DMS 273 (cell line): ENCODE results near the gene EIF3K.

Source experiments
- DNase-seq: peaks from one replicate; lab custom pipeline; 2025; ENCODE audit not compliant: unreplicated experiment; lab: John Stamatoyannopoulos, UW

The EIF3K gene

DNA sequence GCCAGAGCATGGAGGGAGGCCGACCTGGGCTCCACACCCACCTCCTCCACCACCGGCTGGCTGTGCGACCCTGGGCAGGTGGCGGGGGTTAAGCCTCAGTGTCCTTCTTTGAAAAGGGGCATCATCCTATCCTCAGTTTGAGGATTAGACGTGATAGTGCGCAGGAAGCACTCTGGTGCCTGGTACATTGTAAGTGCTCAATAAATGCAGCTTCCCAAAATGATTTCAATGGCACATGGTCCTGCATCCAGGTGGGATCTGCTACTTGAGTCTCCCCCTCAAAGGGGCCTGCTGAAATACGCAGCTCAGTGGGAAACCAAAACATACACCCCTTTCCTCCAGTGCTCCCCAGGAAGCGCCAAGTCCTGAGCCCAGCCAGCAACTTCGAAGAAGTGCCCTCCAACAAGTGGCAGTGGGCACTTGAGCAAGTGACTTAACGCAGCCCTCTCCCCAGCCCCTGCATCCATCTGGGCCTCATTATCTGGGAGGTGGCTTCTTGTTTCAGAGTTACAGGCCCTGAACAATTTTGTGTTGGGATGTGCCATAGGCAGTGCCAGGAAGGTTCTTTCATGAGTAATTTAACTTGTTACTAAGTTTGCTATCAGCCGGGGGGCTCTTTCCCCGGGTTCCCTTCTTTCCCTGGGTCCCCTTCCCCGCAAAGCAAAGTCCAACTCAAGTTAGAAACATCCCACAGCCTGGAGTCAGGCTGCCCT is 46.4 kb downstream of the EIF3K start:
- DNase-seq: peak; percentile 30

DNA sequence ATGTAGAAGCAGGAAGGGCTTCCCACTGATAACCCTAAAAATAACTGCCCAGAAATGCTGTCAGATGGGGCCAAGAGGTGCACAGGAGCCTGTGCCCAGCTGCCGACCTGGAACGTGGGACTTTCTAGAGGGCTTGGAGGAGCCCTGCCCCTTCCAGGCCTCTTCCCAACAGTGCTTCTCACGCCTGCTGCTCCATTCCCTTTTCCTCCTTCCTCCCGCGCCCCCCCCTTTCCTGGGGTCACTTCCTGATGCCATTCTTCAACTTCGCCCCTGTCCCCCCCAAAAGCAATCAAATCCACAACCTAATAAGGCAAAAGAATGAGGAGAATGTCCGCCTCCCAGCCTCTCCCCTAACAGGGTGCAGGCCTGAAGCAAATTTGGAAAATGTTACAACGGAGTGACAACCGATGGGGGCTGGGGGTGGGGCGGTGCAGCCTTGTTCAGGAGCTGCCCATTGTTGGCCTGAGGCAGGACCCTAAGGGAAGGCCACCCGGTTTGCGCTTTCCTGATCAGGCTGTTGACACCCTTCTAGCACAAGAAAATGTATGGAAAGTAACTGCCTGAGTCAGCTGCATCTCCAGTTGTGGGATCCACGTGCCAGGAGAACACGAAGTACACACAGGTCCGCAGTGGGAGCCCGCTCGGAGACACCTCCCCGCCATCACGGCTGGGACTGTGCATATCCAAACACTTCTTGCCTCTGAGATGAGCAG is 47.1 kb downstream of the EIF3K start:
- DNase-seq: peak; percentile 30

DNA sequence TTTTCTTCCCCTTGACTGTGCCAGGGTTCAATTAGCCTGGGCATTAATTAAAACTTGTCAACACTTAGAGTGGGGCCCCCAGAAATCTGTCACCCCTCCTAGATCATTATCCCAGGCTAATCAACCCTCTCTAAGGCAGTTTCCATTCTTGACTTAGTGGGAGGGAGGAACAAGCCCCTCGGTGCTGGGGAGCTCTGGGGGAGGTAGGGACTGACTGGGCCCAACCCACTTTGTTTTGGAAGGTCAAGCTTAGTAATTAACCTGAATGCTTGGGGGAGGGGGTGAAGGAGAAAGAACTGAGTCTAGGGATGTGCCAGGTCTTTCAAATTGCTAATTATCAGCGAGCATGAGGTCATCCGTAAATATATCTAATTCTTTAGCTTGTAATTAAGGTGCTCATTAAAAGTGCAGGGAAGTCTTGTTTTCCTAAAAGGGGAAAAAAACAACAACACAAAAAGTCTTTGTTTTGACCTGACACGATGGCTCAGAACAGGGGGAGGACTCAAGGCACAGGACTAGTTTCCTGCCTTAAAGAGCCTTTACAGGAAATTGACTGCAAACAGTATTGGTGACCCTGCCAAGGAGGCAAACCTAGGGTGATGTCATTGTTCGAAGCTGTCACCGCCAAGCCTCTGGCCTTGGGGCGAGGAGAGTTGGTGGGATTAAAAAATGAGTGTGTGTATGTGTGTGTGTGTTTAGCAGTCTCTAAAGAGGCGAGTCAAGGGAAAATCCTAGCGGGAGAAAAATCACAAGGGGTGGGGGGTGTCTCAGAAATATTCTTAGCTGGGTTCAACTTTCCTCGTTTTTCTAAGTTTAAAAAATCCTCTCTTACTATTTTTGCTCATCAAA is 47.9 kb downstream of the EIF3K start:
- peak; percentile 49 for DNase-seq

DNA sequence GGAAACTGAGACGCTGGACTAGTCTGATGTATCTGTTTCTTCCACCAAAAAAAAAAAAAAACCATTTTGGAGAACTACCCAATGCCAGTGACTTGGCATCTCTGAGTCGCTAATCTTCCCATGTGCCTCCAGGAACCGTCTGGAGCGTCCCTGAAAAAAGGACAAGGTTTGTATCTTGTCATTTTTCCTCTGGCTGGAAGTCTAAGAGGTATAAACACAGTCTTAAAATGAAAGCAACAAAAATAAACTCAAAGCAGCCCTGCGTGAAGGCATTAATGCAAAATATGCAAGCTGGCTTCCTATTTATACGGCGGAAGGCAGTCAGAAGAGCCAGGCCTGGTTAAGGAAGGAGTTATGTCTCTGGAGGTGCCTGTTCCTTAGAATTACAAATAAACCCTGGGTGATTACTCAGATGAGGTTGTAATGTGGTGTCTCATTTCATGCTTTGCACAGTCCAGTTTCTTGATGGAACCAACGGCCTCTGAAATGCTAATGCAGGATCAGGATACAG is 48.7 kb downstream of the EIF3K start:
- peak; percentile 24 for DNase-seq

DNA sequence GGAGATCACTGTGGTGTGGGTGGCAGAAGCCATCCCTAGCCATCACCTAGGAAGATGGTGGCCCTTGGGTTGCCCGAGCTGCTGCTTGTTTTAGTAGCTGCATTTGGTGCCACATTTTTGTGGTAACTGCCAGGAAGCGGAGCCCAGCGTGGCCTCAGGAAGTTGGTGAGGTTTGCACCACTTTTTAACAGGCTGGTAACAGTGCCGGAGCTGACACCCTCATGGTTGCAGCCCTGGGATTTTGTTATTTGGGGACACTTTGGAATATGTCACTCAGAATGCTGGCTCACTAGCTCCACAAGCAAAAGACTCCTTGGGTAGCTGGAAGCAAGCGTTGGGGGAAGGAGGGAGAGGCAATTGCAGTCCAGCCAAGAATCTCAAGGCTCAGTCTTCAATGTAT is 50.6 kb downstream of the EIF3K start:
- no peak for DNase-seq

DNA sequence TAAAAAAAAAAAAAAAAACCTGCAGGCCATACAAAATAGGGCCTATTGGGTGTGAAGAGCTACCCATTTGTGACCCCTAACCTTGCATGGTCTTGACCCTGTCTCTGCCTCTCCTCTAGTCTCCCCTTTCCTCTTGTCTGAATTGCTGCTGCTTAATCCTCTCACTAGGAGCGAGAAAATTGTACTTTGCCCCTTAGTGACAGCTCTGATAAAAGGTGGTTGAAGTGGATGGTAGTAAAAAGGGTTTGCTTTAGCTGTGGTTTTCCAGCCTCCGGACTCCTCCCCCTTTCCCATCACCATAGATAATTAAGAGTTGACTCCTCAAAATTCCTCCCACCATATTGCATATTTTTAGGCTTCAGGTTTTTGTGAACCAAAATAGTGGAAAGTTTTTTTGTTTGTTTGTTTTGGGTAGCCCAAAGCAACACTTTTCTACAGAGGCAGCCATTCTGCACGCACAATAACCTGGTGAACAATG is 52.0 kb downstream of the EIF3K start:
- no peak for DNase-seq

DNA sequence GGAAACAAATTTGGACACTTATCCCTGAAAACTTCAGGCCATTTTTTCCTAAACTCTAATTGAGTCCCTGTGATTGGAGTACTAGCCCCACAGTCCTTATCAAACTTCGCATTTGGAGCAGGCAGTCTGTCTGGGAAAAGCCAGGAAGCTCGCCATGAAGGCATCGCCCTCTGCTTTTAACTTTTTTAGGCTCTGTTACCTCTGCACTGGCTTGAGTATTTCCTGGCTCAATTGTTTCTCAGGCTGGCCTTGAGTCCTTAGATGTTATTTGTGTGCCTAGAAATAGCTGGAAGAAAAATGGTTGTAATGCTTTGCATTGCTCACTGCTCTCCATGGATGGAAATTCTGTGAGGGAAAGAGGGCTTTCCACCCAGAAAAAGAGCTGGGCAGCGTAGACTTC is 52.7 kb downstream of the EIF3K start:
- DNase-seq: no peak

DNA sequence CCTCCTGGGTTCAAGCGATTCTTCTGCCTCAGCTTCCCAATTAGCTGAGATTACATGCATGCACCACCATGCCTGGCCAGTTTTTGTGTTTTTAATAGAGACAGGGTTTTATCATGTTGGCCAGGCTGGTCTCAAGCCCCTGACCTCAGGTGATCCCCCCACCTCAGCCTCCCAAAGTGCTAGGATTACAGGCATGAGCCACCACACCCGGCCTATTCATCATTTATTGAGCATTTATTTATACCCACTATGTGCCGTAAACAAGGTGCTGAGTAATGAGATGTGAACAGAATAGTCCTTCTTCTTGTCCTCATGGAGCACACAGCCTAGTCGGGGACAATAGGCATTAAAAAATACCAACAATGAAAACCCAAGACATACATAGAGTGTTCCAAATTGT is 54.0 kb downstream of the EIF3K start:
- DNase-seq: no peak

DNA sequence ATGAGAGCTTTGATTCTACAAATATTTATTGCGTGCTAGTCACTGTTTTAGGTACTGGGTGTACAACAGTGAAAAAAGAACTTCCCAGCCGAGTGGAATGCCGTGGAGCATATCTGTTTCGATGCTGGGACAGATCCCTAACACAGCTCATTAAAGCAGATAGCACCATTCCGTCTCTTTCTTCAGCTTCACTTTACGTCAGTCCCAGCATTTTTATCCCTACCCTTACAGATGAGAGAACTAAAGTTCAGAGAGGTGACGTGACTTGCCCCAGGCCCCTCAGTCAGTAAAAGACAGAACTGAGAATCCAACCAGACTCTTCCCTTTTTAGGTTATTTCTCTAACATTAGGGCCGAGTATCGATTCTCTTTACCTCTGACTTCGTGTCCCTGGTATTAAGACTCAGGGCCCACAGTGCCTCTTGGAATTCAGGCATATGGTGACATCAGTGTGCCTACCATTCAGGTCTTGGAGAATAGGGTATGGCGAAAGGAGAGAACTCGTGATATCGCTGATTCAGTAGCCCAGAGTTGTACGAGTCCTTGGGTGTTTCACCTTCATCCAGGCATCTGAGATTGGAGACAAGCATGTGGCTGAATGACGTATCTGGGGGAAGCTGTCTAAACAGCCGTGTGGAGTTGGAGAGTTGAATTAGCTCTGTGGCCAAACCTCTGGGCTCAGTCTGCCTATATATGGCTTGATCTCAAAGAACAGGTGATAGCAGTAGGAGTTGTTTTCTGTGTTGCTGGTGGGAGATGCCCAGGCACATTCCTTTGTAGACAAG is 55.6 kb downstream of the EIF3K start:
- DNase-seq: no peak

DNA sequence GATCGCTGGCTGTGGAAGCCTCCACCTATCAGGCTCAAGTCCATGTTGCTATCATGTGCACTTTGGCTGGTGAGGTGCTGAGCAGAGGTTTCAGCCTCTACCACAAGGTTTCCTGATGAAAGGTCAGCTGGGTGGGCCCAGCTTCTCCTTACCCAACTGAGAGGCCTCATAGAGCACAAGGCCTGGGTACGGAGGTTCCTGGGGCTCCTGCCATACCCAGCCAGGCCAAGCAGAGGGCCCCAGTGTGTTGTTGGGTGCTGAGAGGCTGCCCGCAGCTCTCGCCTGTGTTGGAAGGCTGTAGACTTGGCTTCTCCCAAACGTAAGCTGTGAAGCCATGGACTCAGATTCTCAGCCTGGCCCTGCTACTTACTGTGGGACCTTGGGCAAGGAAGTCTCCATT is 56.6 kb downstream of the EIF3K start:
- no peak for DNase-seq

DNA sequence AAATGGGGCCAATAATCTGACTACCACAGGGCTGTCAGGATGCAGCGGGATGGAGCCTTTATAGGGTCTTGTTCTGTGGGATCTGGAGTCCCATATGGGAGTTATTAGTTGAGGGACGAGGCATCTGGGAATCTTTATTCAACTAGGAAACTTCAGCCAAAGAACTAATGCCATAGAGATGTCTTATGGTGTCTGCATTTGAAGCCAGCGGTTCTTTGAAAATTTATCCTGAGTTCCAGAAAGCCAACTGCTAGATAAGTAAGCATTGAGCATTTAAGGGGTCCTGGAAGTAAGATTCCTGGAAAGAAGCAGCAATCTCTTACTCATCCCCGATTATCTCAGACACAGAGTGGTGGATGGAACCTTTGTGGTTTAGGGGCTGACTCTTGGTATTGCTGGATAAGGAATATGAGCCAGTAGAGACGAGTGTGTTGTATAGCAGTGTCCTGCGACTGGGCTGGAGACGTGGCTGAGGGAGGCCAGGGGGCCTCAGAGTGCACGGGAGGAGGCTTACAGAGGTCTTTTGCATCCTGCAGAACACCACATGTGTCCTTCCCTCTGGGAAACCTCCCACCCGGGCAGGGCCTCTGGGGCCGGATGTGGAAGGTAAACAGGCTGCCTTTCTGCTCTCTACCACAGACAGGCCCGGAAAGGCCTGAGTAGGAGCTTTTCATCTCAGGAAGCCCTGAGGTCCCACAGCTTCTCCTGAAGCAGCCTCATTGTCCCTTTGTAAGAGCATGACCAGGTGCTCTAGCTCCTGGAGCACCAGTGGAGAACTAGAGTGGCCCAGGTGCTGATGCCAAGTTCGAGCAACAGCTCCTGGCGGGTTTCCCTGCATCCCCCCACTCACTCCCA is 57.3 kb downstream of the EIF3K start:
- no peak for DNase-seq

DNA sequence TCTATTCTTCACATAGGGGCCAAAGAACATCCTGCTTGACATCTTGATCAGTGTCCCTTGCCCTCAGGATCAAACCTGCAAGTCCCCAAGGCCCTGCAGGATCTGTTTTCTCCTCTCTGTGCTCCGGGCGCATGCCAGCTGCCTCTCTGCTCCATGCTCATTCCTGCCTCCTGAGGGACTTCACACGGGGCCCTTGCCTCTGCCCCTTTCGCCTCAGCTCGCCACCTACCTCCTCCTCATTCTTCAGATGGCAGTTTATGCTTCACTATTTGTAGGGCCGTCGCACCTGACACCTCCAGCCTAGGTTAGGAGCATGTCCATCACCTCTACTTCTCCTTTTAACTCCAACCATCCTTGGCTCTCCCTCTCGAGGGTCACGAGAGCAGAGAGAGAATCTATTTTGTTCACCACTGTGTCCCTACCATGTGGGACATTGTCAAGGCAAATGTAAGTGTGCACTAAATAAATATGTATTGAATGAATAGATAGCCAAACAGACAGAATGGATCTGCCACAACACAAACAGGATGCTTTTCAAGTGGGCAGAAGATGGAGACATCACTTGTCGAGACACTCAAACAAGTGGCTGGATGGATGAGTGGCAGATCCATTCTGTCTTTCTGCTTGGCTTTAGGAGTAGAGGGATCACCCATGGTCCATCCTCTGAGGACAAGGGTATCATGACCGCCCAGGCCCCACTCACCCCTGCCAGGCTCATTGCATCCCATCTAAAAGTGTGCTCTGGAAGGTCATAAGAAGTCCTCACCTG is 58.1 kb downstream of the EIF3K start:
- DNase-seq: no peak

DNA sequence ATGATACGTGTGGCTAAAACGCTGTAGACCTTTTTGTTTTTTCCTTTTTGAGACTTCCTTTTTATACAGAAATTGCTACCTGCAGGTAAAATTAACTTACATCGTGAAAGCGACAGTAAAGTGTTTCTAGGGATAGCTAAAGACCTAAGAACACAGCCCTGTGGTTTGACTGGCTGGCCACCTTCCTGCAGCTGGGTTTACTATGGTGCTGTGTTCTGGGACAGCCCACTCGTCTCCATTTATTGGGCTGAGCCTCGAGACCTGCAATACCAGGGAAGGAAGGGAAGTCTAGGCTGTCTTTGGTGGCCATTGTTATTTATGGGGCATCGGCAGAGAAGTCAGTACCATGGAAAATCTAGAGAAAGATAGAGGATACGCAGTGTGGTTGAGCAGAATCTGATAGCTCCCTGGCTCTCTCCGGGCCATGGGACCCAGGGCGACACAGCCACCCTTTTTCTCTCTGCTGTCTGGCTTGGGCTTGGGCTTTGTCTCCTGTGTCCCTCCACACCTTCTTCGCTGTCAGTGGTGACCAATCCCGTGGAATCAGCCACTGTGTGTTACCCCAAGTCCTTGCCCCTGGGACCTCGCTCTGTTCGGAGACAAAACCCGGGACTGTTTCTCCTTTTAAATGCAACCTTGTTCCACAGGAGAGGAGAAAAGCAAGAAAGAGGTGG is 59.4 kb downstream of the EIF3K start:
- no peak for DNase-seq

DNA sequence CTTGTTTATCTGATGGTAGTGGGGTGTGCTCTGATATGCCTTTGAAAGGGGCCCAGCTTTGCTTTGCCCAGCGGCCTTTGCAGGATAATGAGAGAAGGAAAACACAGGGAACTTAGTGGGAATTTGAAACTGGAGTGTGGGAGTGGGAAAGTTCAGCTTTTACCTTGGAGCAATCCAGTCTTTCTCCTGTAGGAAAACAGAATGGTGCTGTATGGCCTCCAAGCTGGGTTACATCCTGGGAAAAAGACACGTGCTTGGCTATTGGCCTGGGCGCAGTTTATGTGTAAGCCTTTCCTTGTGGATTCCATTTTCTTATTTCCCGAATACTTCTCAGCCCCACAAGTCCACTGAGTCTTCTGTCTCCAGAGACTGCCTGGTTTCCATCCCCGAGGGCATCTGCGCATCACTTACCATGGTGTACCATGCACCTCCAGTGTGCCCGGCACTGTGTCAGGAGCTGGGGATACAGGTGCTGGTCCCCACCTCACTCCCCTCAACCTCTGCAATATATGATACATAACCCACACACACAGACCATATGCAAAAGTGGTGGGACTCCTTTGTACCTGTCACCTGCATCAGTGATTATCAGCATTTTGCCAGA is 60.0 kb downstream of the EIF3K start:
- DNase-seq: no peak

DNA sequence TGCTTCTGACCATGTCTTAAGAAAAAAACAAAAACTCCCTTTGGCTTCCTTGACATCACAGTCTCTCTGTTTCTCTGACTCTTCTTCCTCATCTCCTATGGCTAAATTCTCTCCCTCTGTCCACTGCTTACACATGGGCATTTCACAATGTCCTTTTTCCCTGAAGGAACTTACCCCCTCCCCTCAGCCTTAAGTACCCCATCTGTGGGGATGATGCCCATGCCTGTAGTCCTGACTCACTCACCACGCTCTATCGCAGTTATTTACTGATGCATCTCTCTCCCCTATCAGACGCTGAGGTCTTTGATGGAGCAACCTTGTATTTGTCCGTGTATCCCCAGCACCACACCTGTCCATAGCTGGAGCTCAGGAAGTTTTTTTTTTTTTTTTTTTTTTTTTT is 60.9 kb downstream of the EIF3K start:
- no peak for DNase-seq

DNA sequence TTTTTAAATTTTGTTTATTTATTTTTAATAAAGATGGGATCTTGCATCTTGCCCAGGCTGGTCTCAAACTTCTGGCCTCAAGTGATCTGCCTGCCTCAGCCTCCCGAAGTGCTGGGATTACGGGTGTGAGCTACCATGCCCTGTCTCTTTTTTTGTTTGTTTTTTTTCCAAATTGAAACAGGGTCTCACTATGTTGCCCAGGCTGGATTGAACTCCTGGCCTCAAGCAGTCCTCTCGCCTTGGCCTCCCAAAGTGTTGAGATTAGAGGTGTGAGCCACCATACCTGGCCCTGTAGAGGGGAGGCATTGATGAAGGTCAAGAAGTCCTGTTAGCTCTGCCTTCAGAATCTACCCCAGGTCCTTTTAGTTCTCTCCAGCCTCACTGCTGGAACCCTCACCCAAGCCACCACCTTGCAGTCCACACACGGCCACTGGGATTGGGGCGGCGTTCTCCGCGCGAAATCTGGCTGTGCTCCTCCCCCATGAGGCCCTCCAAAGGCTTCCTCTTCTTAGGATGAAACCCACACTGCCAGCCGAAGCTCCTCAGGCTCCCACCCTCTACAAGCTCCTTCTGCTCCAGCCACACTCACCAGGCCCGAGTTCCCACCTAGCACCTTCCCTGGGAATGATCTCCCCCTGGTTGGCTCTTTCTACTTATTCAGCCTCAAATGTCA is 63.3 kb downstream of the EIF3K start:
- DNase-seq: no peak

DNA sequence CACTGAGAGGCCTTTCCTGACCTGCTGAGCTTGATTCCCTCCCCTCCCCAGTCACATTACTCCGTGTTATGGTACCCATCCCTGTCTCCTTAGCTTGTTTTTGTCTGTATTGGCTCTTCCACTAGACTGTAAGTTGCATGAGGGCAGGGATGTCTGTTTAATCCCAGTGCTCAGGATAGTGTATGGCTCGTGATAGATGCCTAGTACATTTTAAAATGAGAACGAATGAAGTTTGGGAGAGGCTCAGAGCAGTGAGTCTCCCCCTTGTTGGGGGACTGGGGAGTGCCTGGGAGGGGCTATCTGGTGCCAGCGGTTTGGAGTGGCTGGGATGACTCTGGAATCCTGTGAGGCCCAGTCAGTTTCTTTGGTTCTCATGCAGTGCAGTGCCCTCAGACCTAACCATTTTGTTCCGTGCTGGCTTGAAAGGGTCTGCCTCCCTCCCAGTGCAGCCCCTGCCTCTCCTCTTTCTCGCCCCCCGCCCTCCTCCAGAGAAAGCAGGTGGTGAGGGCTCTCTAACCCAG is 63.9 kb downstream of the EIF3K start:
- DNase-seq: peak; percentile 58
